ENCODE results near the gene PRF1.

PRF1 gene

DNA sequence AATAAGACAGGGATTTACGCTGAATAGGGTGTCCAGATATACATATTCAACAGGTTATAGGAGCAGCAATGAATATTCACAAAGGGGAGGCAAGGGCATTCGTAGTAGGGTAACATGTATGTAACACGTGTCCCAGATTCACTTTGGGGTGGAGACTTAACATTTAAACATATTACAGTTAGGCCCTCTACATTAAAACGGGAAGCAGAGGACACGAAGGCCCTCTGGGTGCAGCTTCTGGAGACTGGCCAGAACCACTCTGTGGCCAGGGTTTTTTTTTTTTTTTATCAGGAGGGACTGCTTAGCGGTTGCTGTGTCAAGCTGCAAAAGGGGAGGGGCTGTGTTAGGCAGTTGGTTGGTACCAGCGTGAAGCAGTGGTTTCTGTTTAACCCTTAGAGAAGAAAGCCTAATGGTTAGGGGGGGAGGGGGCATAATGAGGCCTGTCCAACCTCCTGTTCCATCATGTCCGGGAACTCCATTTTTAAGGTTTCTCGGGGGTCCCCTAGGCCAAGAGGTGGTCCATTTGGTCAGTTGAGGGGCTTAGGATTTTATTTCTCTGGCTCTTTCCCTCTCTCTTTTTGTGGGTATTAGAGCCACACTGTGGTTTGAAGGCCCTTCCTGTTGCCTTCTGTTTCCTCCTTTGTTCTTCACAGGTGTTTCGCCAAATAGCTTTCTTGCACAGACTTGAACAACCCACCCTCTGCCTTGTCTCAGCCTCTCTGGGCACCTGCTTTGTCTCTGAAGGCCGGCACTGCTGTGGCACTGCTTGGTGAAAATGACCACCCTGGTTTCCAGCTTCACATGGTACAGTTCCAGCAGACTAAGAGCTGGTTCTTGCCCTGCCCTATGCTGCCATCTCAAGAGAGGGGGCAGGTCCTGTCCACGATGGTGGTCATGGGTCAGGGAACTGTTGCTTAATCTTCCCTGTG lies 26.4 kb downstream of the PRF1 start:
- no peak for FAIRE-seq

DNA sequence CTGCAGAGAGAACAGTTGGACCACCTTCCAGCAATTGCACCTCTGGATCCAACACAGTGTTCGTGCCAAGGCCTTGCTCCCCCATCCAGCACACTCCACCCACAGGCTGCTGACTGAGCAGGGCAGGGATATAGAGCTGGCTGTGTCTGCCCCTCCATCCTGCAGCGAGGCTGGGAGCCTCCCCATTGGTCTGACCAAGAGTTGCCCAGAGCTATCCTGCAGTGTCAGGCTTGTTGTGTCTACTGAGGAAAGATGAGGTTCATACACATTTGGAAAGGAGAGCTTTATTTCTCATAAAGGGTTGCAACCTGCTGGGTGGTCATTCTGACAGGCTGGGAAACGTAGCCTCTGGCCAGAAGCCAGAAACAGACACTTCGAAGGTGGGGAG lies 27.1 kb downstream of the PRF1 start:
- FAIRE-seq = no peak

DNA sequence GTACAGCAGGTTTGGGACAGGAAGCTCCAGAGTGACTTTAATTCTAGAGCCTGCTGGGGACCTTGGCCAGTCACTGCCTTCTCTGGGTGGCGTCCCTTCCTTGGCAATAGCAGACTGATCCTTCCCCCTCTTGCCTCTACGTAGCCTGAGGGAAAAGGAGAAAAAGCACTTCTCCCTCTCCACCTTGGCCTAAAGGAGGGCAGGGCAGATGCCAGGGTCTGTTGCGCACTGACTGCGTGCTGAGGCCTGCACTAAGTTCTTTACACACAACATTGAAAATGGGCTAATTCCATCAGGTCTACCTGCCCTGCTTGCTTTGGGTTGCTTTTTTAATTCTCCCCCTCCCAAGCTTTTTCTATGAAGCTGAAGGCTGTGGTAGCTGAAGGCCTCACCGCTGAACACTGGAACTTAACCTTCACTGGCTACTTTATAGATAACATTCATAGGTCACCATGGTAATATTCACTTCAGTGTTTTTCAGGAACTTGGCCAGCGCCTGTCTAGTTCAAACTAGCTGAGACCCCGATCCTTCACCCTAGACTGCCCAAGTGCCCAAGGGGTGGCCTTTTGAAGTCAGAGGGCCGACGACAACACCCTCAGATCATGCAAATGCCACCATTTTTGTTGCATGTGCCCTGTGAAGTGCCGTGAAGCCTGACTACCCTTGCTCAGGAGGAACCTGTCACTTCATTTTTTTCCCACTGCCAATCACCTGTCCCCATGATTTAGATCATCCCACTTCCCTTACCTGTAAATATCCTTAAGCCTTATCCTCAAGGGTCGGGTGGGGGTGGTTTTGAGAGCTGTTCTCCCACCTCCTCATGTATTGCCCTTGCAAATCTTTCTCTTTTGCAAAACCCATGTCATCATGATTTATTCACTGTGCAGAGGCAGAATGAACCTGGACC lies 28.7 kb downstream of the PRF1 start:
- FAIRE-seq = no peak

DNA sequence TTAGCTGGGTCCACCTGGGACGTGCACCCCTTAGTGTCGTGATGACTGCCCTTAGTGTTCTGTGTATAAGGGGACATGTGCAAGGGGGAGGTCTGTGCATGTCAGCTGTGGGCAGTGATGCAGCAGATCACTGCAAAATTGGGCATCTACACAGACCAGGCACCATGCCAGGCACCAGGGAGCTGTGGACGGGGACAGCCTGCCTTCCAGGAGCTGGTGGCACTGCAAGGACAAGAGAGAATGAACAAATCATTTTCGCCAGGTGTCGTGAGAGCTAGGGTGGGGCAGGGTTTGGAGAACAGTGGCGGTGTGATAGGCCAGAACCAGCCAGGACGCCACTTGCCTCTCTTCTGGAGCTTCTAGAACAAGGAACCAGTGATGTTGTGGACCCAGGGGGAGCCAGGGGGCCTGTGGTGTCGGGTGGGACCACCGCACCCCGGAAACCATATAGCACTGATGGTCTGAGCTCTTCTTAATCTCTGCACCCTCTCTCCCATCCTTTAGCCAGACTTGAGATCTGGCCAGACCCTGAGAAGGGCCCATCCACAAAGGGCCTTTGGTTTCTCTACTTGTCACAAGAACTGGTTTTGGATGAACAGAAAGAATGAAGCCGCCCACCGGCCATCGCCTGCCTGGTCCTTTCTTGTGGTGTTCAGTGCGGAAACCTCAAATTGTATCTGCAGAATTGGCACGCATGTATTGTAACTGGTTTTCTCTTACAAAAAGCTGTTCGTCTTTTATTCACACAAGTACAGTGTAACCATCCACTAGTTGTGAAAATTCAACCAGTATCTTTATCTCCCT lies 30.7 kb downstream of the PRF1 start:
- no peak for FAIRE-seq

DNA sequence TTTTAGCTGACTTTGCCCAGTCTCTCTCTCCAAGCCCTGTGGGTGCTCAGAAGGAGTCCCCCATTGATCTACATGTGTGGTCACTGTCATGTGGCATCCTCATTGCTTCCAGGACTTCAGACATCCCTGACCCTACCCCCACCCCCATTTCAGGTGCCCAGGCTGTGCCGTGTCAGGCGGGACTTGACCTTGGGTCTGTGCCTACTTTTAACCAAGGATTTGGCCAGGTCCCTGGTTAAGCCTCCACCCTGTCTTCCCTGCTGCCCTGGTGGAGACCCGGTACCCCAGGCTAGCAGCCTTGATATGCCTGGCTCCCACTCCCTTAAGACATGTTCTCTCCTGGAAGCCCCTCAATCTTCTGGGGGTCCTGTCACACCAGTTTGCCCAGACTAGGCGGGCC lies 31.3 kb downstream of the PRF1 start:
- FAIRE-seq = no peak

DNA sequence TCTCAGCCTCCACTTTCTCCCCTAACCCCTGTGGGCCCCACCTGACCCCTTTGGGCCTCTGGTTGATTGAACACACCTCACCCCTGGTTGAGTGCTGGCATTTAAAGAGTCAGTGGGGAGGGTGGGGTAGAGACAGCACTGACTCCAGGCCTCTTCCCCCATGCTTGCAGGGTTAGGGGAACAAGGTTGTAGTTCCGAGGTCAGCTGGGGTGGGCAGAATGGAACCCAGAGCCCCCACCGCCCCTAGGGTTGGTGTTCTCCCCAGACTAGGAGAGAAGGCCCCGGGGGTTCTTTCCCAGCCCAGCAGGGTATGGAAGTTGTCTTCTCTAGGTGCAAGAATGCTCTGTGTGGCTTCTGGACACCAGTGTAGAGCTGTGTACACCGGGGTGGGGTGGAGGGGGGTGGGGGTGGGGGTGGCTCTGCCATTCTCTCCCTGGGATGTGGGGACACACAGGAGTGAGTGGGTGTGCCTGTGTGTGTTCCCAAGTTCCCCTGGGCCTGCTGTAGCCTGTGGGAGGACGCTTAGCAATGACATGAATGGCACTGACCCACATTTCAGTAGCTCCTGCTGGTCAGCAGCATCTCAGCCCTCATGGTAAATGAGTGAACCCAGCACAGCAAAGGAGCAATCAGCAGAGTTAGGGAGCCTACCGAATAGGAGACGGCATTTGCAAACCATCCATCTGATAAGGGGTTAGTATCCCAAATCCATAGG lies 33.6 kb downstream of the PRF1 start:
- no peak for FAIRE-seq

DNA sequence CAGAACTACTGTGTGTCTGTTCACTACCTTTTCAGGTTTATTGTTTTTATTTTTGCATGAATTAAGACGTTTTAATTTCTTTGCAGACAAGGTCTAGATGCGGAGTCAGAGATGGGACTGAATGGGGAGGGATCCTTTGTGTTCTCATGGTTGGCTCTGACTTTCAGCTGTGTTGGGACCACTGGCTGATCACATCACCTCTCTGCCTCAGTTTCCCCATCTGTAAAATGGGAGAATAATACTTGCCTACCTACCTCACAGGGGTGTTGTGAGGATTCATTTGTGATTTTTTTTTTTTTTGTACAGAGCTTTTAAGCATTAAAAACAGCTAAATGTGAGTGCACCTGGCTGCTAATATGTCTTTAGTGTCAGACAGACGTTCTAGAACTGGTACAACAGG lies 34.4 kb downstream of the PRF1 start:
- no peak for FAIRE-seq

DNA sequence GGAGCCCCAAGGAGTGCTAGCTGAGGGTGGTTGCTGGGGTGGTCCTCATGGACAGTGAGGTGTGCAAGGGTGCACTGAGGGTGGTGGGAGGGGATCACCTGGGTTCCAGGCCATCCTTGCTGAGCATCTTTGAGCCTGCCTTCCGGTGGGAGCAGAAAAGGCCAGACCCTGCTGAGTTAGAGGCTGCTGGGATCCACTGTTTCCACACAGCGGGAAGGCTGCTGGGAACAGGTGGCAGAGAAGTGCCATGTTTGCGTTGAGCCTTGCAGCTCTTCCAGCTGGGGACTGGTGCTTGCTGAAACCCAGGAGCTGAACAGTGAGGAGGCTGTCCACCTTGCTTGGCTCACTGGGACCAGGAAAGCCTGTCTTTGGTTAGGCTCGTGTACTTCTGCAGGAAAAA lies 34.9 kb downstream of the PRF1 start:
- FAIRE-seq = no peak

DNA sequence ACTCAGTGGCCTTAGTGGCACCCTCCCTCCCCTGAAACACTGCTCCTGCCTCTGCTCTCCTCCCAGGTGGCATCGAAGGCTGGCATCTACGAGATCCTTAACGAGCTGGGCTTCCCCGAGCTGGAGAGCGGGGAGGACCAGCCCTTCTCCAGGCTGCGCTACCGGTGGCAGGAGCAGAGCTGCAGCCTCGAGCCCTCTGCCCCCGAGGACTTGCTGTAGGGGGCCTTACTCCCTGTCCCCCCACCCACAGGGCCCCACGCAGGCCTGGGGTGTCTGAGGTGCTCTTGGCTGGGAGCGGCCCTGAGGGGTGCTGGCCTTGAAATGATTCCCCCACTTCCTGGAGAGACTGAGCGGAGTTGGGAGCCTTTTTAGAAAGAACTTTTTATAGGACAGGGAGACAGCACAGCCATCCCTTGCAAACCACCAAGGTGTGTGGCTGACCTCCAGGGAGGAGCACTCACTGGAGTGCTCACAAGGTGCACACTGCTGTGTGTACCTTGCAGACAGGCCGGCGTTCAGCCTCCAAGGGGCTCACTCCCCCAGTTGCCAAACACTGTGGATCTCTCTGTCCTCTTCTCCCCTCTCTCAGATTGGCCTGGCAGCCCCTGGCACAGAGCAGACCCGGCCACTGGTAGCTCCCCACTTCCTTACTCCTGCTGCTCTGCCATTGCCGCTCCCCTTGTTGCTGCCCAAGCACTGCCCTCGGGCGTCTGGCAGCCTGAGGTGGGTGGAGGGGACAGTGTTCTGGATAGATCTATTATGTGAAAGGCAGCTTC lies 35.8 kb downstream of the PRF1 start:
- no peak for FAIRE-seq

DNA sequence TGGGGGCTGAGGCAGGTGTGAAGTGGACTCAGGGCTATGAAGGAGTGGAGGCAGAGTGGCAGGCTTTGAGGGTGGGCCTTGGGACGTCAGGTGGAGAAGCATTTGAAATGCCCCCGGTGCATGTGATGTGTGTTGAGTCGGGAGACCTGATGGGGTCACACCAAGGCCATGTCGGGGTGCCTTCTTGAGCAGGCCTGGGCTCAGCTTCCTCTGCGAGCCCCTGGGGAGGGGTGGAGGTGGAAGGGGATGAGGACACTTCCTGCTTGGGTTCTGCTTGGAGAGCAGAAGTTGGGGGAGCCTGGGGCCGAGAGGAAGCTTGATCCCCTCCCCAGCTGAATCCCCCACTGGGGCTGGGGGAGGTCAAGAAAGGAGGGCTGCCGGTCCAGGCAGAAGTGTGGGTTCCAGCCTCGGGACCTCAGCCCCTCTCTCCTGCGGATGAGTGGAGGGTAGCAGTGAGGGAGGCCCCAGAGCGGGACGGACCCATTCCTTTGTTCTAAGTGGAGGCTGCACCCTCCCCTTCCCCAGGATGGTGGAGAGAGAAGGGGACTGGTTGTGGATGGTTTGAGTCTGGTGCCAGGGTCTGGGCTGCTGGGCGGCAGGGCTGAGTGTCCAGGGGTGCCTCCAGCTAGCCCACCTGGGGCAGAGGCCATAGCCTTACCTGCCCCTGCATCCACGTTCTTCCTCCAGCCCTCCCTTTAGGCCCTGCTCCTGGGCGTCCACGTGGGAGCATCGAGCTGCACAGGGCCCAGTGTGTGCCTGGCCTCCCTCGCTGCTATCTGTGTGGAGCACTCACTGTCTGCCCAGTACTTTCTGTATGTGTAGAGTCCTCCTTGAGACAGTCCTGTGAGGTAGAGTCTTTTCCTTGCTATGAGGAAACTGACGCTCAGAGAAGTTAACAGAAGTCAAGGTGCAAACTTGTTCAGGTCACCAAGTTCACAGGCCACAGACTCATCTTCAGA lies 36.7 kb downstream of the PRF1 start:
- FAIRE-seq = no peak

DNA sequence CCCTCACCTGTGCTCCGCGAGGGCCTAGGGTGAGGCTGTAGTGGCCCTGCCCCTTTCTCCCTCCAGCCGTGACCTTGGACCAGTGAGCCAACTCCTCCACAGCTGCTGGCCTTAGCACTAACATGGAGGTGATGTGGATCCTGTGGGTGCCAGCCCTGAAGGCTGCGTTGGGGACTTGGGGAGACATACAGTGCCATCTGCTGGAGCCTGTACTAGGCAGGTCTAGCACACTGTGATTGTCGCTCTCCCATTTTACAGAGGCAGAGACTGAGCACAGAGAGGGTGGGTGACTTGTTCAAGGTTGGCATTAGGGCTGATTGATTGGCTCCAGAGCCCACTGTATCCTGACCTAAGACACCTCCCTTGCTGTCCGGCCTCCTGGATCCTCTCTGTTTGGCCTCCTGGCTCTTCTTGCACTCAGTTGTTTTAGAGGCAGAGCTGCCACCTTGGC lies 37.6 kb downstream of the PRF1 start:
- no peak for FAIRE-seq

DNA sequence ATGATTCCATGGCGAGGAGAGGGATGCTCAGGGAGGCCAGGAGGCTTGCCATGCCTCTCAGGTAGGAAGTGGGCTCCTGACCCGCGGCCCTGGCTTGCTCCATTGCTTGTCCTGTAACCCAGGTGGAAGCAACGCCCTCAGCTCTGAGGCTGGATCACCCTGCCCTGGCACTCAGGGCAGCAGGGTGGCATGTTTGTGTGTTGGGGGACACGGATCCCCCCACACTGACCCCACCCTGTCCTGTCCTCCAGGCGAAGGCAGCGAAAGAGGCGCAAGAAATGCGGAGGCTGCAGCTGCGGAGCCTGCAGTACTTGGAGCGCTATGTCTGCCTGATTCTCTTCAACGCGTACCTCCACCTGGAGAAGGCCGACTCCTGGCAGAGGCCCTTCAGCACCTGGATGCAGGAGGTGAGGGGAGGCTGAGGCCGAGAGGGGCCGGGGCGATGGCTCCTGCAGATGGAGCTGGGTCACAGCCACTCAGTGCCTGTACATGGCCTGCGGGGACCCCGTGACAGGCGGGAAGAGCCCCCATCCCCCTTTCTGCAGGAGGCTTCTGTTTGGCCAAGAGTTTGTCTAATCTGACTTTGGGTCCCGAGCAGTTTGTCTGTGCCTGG lies 38.3 kb downstream of the PRF1 start:
- FAIRE-seq = no peak

DNA sequence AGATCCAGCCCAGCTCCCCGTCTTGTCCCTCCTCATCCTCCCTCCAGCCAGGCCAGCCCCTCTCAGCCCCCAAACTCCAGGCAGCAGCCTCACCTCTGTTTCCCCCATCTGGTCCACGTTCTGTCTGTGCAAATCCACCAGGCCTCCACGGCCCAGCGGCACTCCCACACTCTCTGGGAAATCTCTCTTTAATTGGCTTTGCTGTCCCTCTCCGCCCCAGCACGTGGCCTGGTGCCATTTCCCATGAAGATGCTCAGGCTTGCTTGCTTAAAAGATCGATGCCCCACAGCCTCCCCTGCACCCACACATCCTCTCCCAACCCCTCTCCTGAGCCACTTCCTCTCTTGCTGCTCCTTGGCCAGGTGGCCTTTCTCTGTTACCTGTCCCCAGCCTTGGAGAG lies 39.3 kb downstream of the PRF1 start:
- FAIRE-seq = no peak

DNA sequence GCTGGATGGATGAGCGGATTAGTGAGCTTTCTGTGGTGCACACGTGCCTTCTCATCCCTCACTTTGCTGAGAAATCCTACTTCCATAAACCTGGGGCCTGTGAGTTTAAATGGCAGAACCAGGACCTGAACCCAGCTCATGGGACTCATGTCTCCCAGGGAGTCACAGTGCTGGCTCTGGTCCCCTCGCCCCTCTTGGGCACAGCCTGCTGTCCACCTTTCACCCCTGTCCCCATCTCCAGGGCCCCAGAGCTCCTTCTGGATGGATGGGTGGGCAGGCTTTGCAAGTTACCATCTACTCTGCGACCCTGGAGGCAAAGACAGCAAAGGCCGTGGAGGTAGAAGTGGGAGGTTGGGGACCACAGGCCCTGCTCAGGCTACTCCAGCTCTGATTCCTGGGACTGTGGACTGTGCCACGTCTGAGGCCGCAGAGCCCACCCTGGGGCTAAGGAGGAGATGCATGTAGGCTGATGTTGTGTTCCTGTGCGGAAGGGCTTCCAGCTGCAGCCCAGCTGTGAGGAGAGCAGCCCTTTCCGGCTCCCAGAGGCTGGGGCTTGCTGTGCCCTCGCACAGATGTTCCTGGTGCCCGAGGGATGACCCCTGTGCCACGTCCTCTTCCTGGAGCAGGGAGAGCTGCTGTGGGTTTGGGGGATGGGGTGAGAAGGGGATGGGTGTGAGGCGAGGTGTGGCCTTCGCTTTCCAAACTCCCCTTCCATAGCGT lies 40.3 kb downstream of the PRF1 start:
- FAIRE-seq = no peak

DNA sequence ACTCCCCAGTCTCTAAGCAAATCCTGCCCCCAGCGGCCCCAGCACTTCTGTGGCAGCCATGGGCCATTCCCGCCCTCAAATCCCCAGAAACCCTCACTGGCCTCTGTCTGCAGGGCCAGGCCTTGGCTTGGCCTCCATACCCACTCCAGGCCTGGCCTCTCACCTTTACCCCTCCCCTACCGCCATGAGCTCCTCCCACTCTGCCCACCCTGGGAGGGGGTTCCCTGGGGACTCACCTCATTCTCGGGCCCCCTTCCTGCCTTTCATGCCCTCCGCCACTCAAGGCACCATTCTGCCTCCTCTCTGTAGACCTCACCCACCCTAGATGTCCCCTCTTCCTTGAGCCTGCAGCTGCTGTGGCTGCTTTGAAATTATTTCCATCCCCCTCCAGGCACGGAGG lies 41.0 kb downstream of the PRF1 start:
- FAIRE-seq = no peak

DNA sequence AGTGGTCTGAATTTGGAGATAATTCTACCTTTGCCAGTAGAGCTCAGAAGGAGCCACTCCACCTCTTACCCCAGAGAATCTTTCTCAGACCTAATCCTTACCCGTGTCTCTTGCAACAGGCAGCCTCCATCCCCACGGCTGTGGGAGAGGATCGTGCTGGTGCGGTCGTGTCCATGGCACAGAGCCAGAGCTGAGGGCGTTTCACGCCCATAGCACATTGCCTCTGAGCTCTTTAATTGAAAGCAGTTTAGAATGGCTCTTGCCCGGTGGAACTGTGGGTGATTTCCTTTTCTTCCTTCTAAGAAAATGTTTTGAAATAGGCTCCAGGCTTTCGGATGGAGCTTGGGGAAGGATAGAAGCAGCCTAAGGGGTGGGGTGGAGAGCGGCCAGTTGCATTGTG lies 41.5 kb downstream of the PRF1 start:
- FAIRE-seq = no peak

DNA sequence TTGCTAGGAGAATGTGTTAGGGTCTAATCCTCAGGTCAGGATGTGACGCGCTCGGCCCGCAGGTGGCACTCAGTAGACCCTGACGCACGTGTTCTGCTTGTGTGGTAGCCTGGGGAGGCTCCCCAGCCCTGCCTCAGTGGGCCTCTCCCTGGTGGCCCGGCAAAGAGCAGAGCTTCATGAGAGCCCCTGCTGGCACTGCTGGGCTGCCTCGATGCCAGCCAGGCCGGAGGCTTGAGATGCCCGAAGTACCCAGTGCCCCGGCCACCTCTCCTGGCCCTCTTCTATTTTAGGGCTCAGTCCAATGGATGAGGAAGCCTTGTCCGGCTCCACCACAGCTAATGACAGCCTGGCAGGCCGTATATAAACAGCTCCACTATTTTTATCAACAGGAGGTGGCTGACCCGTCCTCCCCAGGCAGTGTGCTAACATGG lies 42.0 kb downstream of the PRF1 start:
- FAIRE-seq = no peak

DNA sequence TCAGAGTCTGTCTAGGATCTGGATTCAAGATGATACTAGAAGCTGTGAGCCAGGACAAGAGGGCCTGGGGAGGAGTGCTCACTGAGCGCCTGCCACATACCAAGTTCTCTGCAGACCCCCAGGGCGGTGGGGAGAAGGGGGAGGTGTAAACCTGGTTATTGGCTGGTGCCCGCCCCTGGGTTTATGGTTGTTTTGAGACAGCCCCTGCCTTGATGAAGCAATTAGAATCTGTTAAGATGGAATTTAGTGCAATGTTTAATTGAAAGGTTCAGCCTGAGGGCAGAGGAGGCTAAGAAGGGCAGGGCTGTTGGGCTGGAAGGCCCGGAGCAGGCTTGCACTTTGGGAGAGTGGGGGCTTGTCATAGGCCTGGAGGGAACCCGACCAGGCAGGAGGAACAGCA lies 42.7 kb downstream of the PRF1 start:
- no peak for FAIRE-seq
